ENCODE results near the gene HNF4A. TPM values are rescaled to one million over a fixed set of nuclear protein-coding genes. Genes with fewer than 3 reads are reported as not detected.

HNF4A gene
- total RNA-seq, 1 donor from 2014 or later = 0.18 TPM

GRCh38 chr20:44409132-44409600 is 53.7 kb downstream of the HNF4A start:
- ATAC-seq (no peak), DNase-seq (no peak)
- Histone ChIP-seq H3K9me3 (no peaks in the 10 kb centered on the region), H3K27me3 (ENCODE audit: low read depth) (no peaks in the 10 kb centered on the region), H3K4me3 (no peak overlapping the region), H3K27ac (no peak overlapping the region), H3K36me3 (no peaks in the 10 kb centered on the region), H3K4me1 (no peaks in the 10 kb centered on the region)
- no peak for TF ChIP-seq CTCF (IDR thresholded peaks at IDR 0.05)
- intact Hi-C loops (cut with DNase I) = no loop called here

GRCh38 chr20:44410583-44411019 is 55.1 kb downstream of the HNF4A start:
- Histone ChIP-seq H3K4me1 (no peaks in the 10 kb centered on the region), H3K36me3 (no peaks in the 10 kb centered on the region), H3K4me3 (no peak overlapping the region), H3K27me3 (ENCODE audit: low read depth) (no peaks in the 10 kb centered on the region), H3K9me3 (no peaks in the 10 kb centered on the region), H3K27ac (no peak overlapping the region)
- ATAC-seq (no peak), DNase-seq (no peak)
- no peak for TF ChIP-seq CTCF (IDR thresholded peaks at IDR 0.05)
- intact Hi-C loops (cut with DNase I) = no loop called here

- Histone ChIP-seq H3K4me3 (no peak overlapping the region), H3K9me3 (no peaks in the 10 kb centered on the region), H3K27me3 (ENCODE audit: low read depth) (no peaks in the 10 kb centered on the region), H3K36me3 (no peaks in the 10 kb centered on the region), H3K4me1 (no peaks in the 10 kb centered on the region), H3K27ac (no peak overlapping the region)
- no peak for ATAC-seq
- TF ChIP-seq CTCF (IDR thresholded peaks at IDR 0.05) = no peak
- DNase-seq = no peak
- intact Hi-C loops (cut with DNase I) = no loop called here
These were observed 55.7 kb downstream of the HNF4A start for GRCh38 chr20:44411020-44411756.

GRCh38 chr20:44411757-44412401 is 56.4 kb downstream of the HNF4A start:
- Histone ChIP-seq H3K36me3 (no peaks in the 10 kb centered on the region), H3K4me3 (no peak overlapping the region), H3K4me1 (no peaks in the 10 kb centered on the region), H3K27me3 (ENCODE audit: low read depth) (no peaks in the 10 kb centered on the region), H3K27ac (no peak overlapping the region), H3K9me3 (no peaks in the 10 kb centered on the region)
- intact Hi-C loops (cut with DNase I) = no loop called here
- no peak for TF ChIP-seq CTCF (IDR thresholded peaks at IDR 0.05)
- ATAC-seq = no peak
- no peak for DNase-seq

GRCh38 chr20:44412402-44413144 is 57.1 kb downstream of the HNF4A start:
- ATAC-seq (no peak), DNase-seq (no peak)
- intact Hi-C loops (cut with DNase I) = no loop called here
- H3K36me3 ChIP-seq = no peaks in the 10 kb centered on the region
- no peak overlapping the region for H3K4me3 ChIP-seq
- no peaks in the 10 kb centered on the region for H3K9me3 ChIP-seq
- no peak for TF ChIP-seq CTCF (IDR thresholded peaks at IDR 0.05)
- H3K27me3 ChIP-seq (ENCODE audit: low read depth) = no peaks in the 10 kb centered on the region
- H3K4me1 ChIP-seq = no peaks in the 10 kb centered on the region
- no peak overlapping the region for H3K27ac ChIP-seq
